Measurements from ENCODE around the gene REV1. TPM values are rescaled to one million over a fixed set of nuclear protein-coding genes. Genes with fewer than 3 reads are reported as not detected.
"Not testable (repeated sequence)": the region's sequence is repeated elsewhere in the genome, so short reads cannot be mapped to it uniquely, and the experiment has no call there.

Gene REV1
- total RNA-seq, 1 donor from 2014 or later, result 40.2 TPM

GRCh38 chr2:99377879-99378278 lies 111.9 kb downstream of the REV1 start:
- TF ChIP-seq, protein P1, sequence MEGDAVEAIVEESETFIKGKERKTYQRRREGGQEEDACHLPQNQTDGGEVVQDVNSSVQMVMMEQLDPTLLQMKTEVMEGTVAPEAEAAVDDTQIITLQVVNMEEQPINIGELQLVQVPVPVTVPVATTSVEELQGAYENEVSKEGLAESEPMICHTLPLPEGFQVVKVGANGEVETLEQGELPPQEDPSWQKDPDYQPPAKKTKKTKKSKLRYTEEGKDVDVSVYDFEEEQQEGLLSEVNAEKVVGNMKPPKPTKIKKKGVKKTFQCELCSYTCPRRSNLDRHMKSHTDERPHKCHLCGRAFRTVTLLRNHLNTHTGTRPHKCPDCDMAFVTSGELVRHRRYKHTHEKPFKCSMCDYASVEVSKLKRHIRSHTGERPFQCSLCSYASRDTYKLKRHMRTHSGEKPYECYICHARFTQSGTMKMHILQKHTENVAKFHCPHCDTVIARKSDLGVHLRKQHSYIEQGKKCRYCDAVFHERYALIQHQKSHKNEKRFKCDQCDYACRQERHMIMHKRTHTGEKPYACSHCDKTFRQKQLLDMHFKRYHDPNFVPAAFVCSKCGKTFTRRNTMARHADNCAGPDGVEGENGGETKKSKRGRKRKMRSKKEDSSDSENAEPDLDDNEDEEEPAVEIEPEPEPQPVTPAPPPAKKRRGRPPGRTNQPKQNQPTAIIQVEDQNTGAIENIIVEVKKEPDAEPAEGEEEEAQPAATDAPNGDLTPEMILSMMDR (IDR thresholded peaks at IDR 0.05; ENCODE audit: unreplicated experiment), result no peak
- Mint-ChIP-seq H3K9me3 (ENCODE audit: unreplicated experiment) (no peaks in the 10 kb centered on the region), H3K4me1 (ENCODE audit: unreplicated experiment) (no peaks in the 10 kb centered on the region), H3K27me3 (ENCODE audit: unreplicated experiment) (no peaks in the 10 kb centered on the region), H3K36me3 (ENCODE audit: low read depth, unreplicated experiment) (peaks cover 37% of the 10 kb centered on the region), H3K27ac (ENCODE audit: unreplicated experiment) (no peak overlapping the region), H3K4me3 (ENCODE audit: unreplicated experiment) (no peak overlapping the region)
- no peak for DNase-seq (ENCODE audit: low spot score)

DNA sequence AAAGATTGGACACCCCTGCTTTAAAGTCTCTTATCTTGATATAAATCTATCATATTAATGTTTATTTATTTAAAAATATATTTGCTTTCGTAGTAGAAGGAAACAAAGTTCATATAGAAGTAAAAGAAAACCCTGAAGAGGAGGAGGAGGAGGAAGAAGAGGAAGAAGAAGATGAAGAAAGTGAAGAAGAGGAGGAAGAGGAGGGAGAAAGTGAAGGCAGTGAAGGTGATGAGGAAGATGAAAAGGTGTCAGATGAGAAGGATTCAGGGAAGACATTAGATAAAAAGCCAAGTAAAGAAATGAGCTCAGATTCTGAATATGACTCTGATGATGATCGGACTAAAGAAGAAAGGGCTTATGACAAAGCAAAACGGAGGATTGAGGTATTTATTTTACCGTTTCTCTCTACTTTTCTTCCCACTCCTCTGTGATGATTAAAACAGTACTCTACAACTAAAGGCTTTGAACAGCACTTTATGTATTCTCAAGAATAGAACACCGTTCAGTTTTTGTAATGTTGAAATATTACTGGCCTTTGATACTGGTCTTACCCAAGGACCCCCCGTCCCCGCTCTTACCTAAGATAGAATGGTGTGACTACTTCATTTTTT lies 113.5 kb downstream of the REV1 start:
- H3K4me3 Mint-ChIP-seq (ENCODE audit: unreplicated experiment), result no peak overlapping the region
- DNase-seq (ENCODE audit: low spot score), result no peak
- no peaks in the 10 kb centered on the region for H3K4me1 Mint-ChIP-seq (ENCODE audit: unreplicated experiment)
- TF ChIP-seq, protein P1 (IDR thresholded peaks at IDR 0.05; ENCODE audit: unreplicated experiment), result no peak
- no peaks in the 10 kb centered on the region for H3K27me3 Mint-ChIP-seq (ENCODE audit: unreplicated experiment)
- peaks cover 48% of the 10 kb centered on the region for H3K36me3 Mint-ChIP-seq (ENCODE audit: low read depth, unreplicated experiment)
- H3K9me3 Mint-ChIP-seq (ENCODE audit: unreplicated experiment), result no peaks in the 10 kb centered on the region
- no peak overlapping the region for H3K27ac Mint-ChIP-seq (ENCODE audit: unreplicated experiment)

DNA sequence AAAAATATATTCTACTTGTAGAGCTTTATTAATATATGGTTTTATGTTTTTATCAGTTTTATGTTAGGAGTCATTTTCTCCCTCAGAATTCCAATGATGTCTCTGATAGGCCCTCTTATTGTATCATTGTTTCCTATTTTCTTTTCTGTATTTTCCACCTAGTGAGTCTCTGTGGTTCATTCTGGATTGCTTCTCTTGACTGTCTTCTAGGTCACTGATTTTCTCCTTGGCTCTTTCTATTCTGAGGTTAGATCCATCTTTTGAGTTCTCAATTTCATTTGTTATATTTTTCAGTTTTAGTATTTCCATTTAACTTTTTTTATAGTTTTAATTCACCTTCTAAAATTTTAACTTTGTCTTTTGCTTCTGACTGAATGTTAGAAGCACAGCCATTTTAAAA lies 115.1 kb downstream of the REV1 start:
- Mint-ChIP-seq H3K4me1 (ENCODE audit: unreplicated experiment) (no peaks in the 10 kb centered on the region), H3K36me3 (ENCODE audit: low read depth, unreplicated experiment) (peaks cover 52% of the 10 kb centered on the region), H3K27me3 (ENCODE audit: unreplicated experiment) (no peaks in the 10 kb centered on the region), H3K4me3 (ENCODE audit: unreplicated experiment) (no peak overlapping the region), H3K27ac (ENCODE audit: unreplicated experiment) (no peak overlapping the region), H3K9me3 (ENCODE audit: unreplicated experiment) (no peaks in the 10 kb centered on the region)
- TF ChIP-seq, protein P1 (IDR thresholded peaks at IDR 0.05; ENCODE audit: unreplicated experiment), result no peak
- no peak for DNase-seq (ENCODE audit: low spot score)

- TF ChIP-seq, protein P1 (IDR thresholded peaks at IDR 0.05; ENCODE audit: unreplicated experiment), result no peak
- Mint-ChIP-seq H3K4me1 (ENCODE audit: unreplicated experiment) (no peaks in the 10 kb centered on the region), H3K36me3 (ENCODE audit: low read depth, unreplicated experiment) (peaks cover 53% of the 10 kb centered on the region), H3K27me3 (ENCODE audit: unreplicated experiment) (no peaks in the 10 kb centered on the region), H3K27ac (ENCODE audit: unreplicated experiment) (no peak overlapping the region), H3K4me3 (ENCODE audit: unreplicated experiment) (peak overlapping the region; percentile 71), H3K9me3 (ENCODE audit: unreplicated experiment) (no peaks in the 10 kb centered on the region)
- no peak for DNase-seq (ENCODE audit: low spot score)
Measured at GRCh38 chr2:99373144-99373543, 116.7 kb downstream of the REV1 start.

- not testable (repeated sequence) for H3K27ac Mint-ChIP-seq (ENCODE audit: unreplicated experiment); DNase-seq (ENCODE audit: low spot score); H3K4me1 Mint-ChIP-seq (ENCODE audit: unreplicated experiment); H3K4me3 Mint-ChIP-seq (ENCODE audit: unreplicated experiment); H3K27me3 Mint-ChIP-seq (ENCODE audit: unreplicated experiment); H3K9me3 Mint-ChIP-seq (ENCODE audit: unreplicated experiment)
- H3K36me3 Mint-ChIP-seq (ENCODE audit: low read depth, unreplicated experiment), result peaks cover 38% of the 10 kb centered on the region
Measured at GRCh38 chr2:99368854-99369253, 121.0 kb downstream of the REV1 start.
